Raji (cell line): ENCODE data around the gene PUM2.

Experiments used
- POLR2A ChIP-seq: IDR thresholded peaks from 2 replicates; pipeline ENCODE4 v1.6.1; 2011; ENCODE audit warnings: low read depth, low read length, control low read depth; ENCODE audit not compliant: insufficient read depth

PUM2 gene

GRCh38 chr2:20326163-20326780, 24.4 kb downstream of the PUM2 start:
- TF ChIP-seq POLR2A, result no peak

- no peak for TF ChIP-seq POLR2A
Measured at GRCh38 chr2:20322527-20323300, 27.9 kb downstream of the PUM2 start.

GRCh38 chr2:20317690-20318089, 33.0 kb downstream of the PUM2 start:
- no peak for TF ChIP-seq POLR2A

GRCh38 chr2:20317197-20317596, 33.4 kb downstream of the PUM2 start:
- TF ChIP-seq POLR2A, result no peak

GRCh38 chr2:20314562-20315501, 35.8 kb downstream of the PUM2 start:
- no peak for TF ChIP-seq POLR2A

- TF ChIP-seq POLR2A, result no peak
Measured at GRCh38 chr2:20313659-20314058, 37.0 kb downstream of the PUM2 start.

- no peak for TF ChIP-seq POLR2A
Measured at GRCh38 chr2:20309001-20309400, 41.6 kb downstream of the PUM2 start.

- no peak for TF ChIP-seq POLR2A
Measured at GRCh38 chr2:20307311-20307710, 43.3 kb downstream of the PUM2 start.

GRCh38 chr2:20304411-20304810, 46.2 kb downstream of the PUM2 start:
- no peak for TF ChIP-seq POLR2A

GRCh38 chr2:20303966-20304365, 46.7 kb downstream of the PUM2 start:
- no peak for TF ChIP-seq POLR2A

- TF ChIP-seq POLR2A, result no peak
Measured at GRCh38 chr2:20302019-20302418, 48.6 kb downstream of the PUM2 start.

- TF ChIP-seq POLR2A, result no peak
Measured at GRCh38 chr2:20300656-20301055, 50.0 kb downstream of the PUM2 start.

- no peak for TF ChIP-seq POLR2A
Measured at GRCh38 chr2:20299113-20299512, 51.5 kb downstream of the PUM2 start.

- no peak for TF ChIP-seq POLR2A
Measured at GRCh38 chr2:20294231-20294630, 56.4 kb downstream of the PUM2 start.

GRCh38 chr2:20292984-20293383, 57.7 kb downstream of the PUM2 start:
- no peak for TF ChIP-seq POLR2A

GRCh38 chr2:20291846-20292408, 58.7 kb downstream of the PUM2 start:
- no peak for TF ChIP-seq POLR2A

GRCh38 chr2:20291106-20291564, 59.5 kb downstream of the PUM2 start:
- TF ChIP-seq POLR2A, result no peak
